ENCODE data around the gene PTCSC3.

Gene PTCSC3

GRCh38 chr14:36183402-36183801 lies 6.9 kb upstream of the PTCSC3 start:
- DNase-seq (ENCODE audit: low read depth in 1 of 2, low spot score in 1 of 2): no peak
- H3K4me3 ChIP-seq (replicated peaks; ENCODE audit: insufficient read depth, low read length): no peak overlapping the region
- no peak overlapping the region for H3K27ac ChIP-seq (replicated peaks)
- no peaks in the 10 kb centered on the region for H3K27me3 ChIP-seq (ENCODE audit: insufficient read depth, poor library complexity, severe bottlenecking)
- TF ChIP-seq, protein P1, sequence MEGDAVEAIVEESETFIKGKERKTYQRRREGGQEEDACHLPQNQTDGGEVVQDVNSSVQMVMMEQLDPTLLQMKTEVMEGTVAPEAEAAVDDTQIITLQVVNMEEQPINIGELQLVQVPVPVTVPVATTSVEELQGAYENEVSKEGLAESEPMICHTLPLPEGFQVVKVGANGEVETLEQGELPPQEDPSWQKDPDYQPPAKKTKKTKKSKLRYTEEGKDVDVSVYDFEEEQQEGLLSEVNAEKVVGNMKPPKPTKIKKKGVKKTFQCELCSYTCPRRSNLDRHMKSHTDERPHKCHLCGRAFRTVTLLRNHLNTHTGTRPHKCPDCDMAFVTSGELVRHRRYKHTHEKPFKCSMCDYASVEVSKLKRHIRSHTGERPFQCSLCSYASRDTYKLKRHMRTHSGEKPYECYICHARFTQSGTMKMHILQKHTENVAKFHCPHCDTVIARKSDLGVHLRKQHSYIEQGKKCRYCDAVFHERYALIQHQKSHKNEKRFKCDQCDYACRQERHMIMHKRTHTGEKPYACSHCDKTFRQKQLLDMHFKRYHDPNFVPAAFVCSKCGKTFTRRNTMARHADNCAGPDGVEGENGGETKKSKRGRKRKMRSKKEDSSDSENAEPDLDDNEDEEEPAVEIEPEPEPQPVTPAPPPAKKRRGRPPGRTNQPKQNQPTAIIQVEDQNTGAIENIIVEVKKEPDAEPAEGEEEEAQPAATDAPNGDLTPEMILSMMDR (IDR thresholded peaks at IDR 0.05; ENCODE audit: insufficient read depth, low read length): no peak
- TF ChIP-seq SPI1 (IDR thresholded peaks at IDR 0.05; ENCODE audit: borderline replicate concordance, low read depth) (no peak), POLR2AphosphoS5 (IDR thresholded peaks at IDR 0.05; ENCODE audit: low read depth) (no peak), GABPA (IDR thresholded peaks at IDR 0.05; ENCODE audit: low read depth) (no peak), REST (IDR thresholded peaks at IDR 0.05; ENCODE audit: insufficient replicate concordance, low read depth) (no peak)

DNA sequence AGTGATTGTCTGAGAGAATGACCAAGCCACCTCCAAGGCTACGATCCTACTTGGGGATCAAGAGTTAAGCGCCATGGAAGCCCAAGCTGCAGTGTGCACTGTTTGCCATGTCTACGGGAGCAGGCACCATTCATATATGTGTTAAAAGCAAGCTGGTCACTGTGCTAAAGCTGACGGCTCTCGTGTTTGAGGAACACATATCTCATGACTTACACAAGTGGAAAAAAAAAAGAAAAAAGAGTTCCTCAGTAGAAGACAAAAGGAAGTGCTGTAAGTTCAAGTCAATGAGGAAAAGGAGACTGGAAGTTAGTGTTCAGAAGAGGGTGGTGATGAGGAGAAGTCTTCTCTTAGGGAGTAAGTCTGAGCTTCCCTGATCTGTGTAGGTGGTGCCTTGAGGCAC lies 4.9 kb upstream of the PTCSC3 start:
- TF ChIP-seq, protein P1 (IDR thresholded peaks at IDR 0.05; ENCODE audit: insufficient read depth, low read length): no peak
- TF ChIP-seq SPI1 (IDR thresholded peaks at IDR 0.05; ENCODE audit: borderline replicate concordance, low read depth) (peak; percentile 82), REST (IDR thresholded peaks at IDR 0.05; ENCODE audit: insufficient replicate concordance, low read depth) (no peak), GABPA (IDR thresholded peaks at IDR 0.05; ENCODE audit: low read depth) (no peak)
- 0 out of 2 replicates have a peak overlapping the region, but pooled peaks have one; percentile 40 for H3K27ac ChIP-seq (replicated peaks)
- H3K27me3 ChIP-seq (ENCODE audit: insufficient read depth, poor library complexity, severe bottlenecking): no peaks in the 10 kb centered on the region
- H3K4me3 ChIP-seq (replicated peaks; ENCODE audit: insufficient read depth, low read length): no peak overlapping the region
- DNase-seq (ENCODE audit: low read depth in 1 of 2, low spot score in 1 of 2): peak in 1 of 2 experiments; percentile 40

DNA sequence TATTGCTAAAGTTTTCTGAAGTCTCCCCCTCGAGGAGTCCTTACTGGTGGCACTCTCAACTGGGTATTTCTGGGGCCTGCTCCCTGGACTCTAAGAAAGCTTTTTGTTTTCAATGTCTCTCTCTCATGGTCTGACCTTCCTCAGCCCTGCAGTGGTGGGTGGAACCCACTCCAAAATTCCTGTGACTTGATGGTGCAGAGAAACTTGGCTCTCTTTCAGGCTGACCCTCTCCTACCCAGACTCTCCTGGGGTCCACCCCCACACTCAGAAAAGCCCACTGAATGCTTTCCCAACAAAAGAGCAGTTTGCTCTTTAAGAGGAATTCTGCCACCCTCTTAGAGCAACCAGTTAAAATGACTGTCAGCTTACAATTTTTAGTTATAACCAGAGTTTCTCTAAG lies 967 bp upstream of the PTCSC3 start:
- H3K4me3 ChIP-seq (replicated peaks; ENCODE audit: insufficient read depth, low read length): no peak overlapping the region
- DNase-seq (ENCODE audit: low read depth in 1 of 2, low spot score in 1 of 2): no peak
- H3K27ac ChIP-seq (replicated peaks): no peak overlapping the region
- TF ChIP-seq REST (IDR thresholded peaks at IDR 0.05; ENCODE audit: insufficient replicate concordance, low read depth) (no peak), GABPA (IDR thresholded peaks at IDR 0.05; ENCODE audit: low read depth) (no peak), POLR2AphosphoS5 (IDR thresholded peaks at IDR 0.05; ENCODE audit: low read depth) (no peak), SPI1 (IDR thresholded peaks at IDR 0.05; ENCODE audit: borderline replicate concordance, low read depth) (no peak)
- TF ChIP-seq, protein P1 (IDR thresholded peaks at IDR 0.05; ENCODE audit: insufficient read depth, low read length): no peak
- no peaks in the 10 kb centered on the region for H3K27me3 ChIP-seq (ENCODE audit: insufficient read depth, poor library complexity, severe bottlenecking)

Data from HL-60 (cell line).